NCI-H82 (cell line): ENCODE measurements around the gene GPX1.
"Not testable (repeated sequence)": the region's sequence is repeated elsewhere in the genome, so short reads cannot be mapped to it uniquely, and the experiment has no call there.

ENCODE experiments used
- DNase-seq: peaks from one replicate; lab custom pipeline; 2025; lab: John Stamatoyannopoulos, UW

GPX1 gene

GRCh38 chr3:49358217-49358883 is at the start of gene GPX1:
TSS of gene GPX1 (minus strand) at chr3:49358353. CDS start at chr3:49358278, 75 bp downstream.
- DNase-seq: peak; percentile 96

GRCh38 chr3:49406571-49407565 is 48.7 kb upstream of the GPX1 start:
- peak; percentile 28 for DNase-seq

- DNase-seq: not testable (repeated sequence)
Measured at GRCh38 chr3:49405570-49405969, 47.4 kb upstream of the GPX1 start.

- no peak for DNase-seq
Measured at GRCh38 chr3:49403891-49404290, 45.7 kb upstream of the GPX1 start.

- DNase-seq: no peak
Measured at GRCh38 chr3:49401766-49402165, 43.6 kb upstream of the GPX1 start.

- DNase-seq: no peak
Measured at GRCh38 chr3:49399461-49399860, 41.3 kb upstream of the GPX1 start.

GRCh38 chr3:49397470-49397869 is 39.3 kb upstream of the GPX1 start:
- DNase-seq: peak; percentile 94

- not testable (repeated sequence) for DNase-seq
Measured at GRCh38 chr3:49391310-49391709, 33.2 kb upstream of the GPX1 start.

GRCh38 chr3:49389297-49389696 is 31.1 kb upstream of the GPX1 start:
- no peak for DNase-seq

- DNase-seq: no peak
Measured at GRCh38 chr3:49388289-49388820, 30.2 kb upstream of the GPX1 start.

- DNase-seq: no peak
Measured at GRCh38 chr3:49387721-49388120, 29.6 kb upstream of the GPX1 start.

- DNase-seq: no peak
Measured at GRCh38 chr3:49386056-49386756, 28.1 kb upstream of the GPX1 start.

GRCh38 chr3:49385617-49386016 is 27.5 kb upstream of the GPX1 start:
- no peak for DNase-seq

- DNase-seq: no peak
Measured at GRCh38 chr3:49383387-49383786, 25.2 kb upstream of the GPX1 start.

GRCh38 chr3:49378249-49378895 is 20.2 kb upstream of the GPX1 start:
- no peak for DNase-seq

GRCh38 chr3:49377483-49377882 is 19.3 kb upstream of the GPX1 start:
- no peak for DNase-seq

GRCh38 chr3:49371946-49372345 is 13.8 kb upstream of the GPX1 start:
- no peak for DNase-seq

- no peak for DNase-seq
Measured at GRCh38 chr3:49370585-49371290, 12.6 kb upstream of the GPX1 start.

- DNase-seq: no peak
Measured at GRCh38 chr3:49362561-49362960, 4.4 kb upstream of the GPX1 start.

- no peak for DNase-seq
Measured at GRCh38 chr3:49359623-49360022, 1.5 kb upstream of the GPX1 start.

- no peak for DNase-seq
Measured at GRCh38 chr3:49358884-49359225, 702 bp upstream of the GPX1 start.
